Measurements from ENCODE around the gene F5. TPM values are rescaled to one million over a fixed set of nuclear protein-coding genes. Genes with fewer than 3 reads are reported as not detected.

F5 gene
- total and polyA plus RNA-seq, 10 of the 15 experiments (the other 5 are each of a cell fraction or from before 2014, with no cell fraction given) = under 0.01 to 3.8 (median 0.40) TPM

GRCh38 chr1:169527001-169527400 lies 59.3 kb downstream of the F5 start:
- Histone ChIP-seq H3K4me2 (ENCODE audit: control insufficient read depth, insufficient read depth) (no peak overlapping the region), H3K9ac (ENCODE audit: control insufficient read depth, insufficient read depth, low read length) (no peak overlapping the region), H3K4me3 (no peak overlapping the region), H3K4me1 (ENCODE audit: control insufficient read depth, insufficient read depth, low read length) (peaks cover 10% of the 10 kb centered on the region; the same call in 1 of the 2 replicates), H3K27me3 (replicated peaks in 1 of 2; ENCODE audit: control insufficient read depth in 2 of 2, insufficient read depth in 2 of 2, low read length in 1 of 2) (no peaks in the 10 kb centered on the region), H3K79me2 (ENCODE audit: control insufficient read depth, insufficient read depth, low read length) (no peaks in the 10 kb centered on the region), H4K20me1 (ENCODE audit: control insufficient read depth, insufficient read depth) (no peaks in the 10 kb centered on the region), H2AFZ (ENCODE audit: control insufficient read depth, low read depth, low read length) (no peak overlapping the region), H3K9me3 (replicated peaks; ENCODE audit: control insufficient read depth, insufficient read depth, low read length) (no peaks in the 10 kb centered on the region), H3K27ac (ENCODE audit: control insufficient read depth, insufficient read depth) (no peak overlapping the region), H3K36me3 (ENCODE audit: control insufficient read depth in 2 of 2, insufficient read depth in 2 of 2, low read length in 1 of 2) (no peaks in the 10 kb centered on the region)
- SMC1A ChIA-PET (ENCODE audit: uncharacterized antibody, unreplicated experiment) = no interaction called here
- DNase-seq (ENCODE audit: low read depth, low spot score) = no peak
- no peak for ATAC-seq
- RAD21 ChIA-PET (ENCODE audit: unreplicated experiment) = interaction anchor here (1.0 kb wide), 1 partner anchor 19 kb away, joined by 3 read pairs; no protein-coding TSS in a partner anchor
- TF ChIP-seq IRF5 (IDR thresholded peaks at IDR 0.05; ENCODE audit: borderline replicate concordance) (no peak), MYB (IDR thresholded peaks at IDR 0.05; ENCODE audit: borderline replicate concordance, low read depth, low read length) (no peak), NR2F1 (conservative IDR thresholded peaks at IDR 0.05) (no peak), MYC (IDR thresholded peaks at IDR 0.05; ENCODE audit: insufficient read depth, insufficient read length, insufficient replicate concordance, low read length, severe bottlenecking) (no peak), ZBTB40 (IDR thresholded peaks at IDR 0.05; ENCODE audit: borderline replicate concordance) (no peak), MAX (IDR thresholded peaks at IDR 0.05; ENCODE audit: low read depth, low read length) (no peak), SREBF2 (IDR thresholded peaks at IDR 0.05; ENCODE audit: low read length) (no peak), IKZF2 (IDR thresholded peaks at IDR 0.05) (no peak), DPF2 (IDR thresholded peaks at IDR 0.05) (no peak), MEF2B (IDR thresholded peaks at IDR 0.05; ENCODE audit: partially characterized antibody, poor library complexity, severe bottlenecking) (no peak), BRCA1 (IDR thresholded peaks at IDR 0.05; ENCODE audit: low read depth, low read length) (no peak), RCOR1 (conservative IDR thresholded peaks at IDR 0.05; ENCODE audit: low read depth, low read length) (no peak), CREB1 (IDR thresholded peaks at IDR 0.05; ENCODE audit: low read depth) (no peak), SMARCA5 (IDR thresholded peaks at IDR 0.05) (no peak), CHD4 (IDR thresholded peaks at IDR 0.05) (no peak), ZNF24 (IDR thresholded peaks at IDR 0.05) (no peak), CEBPB (IDR thresholded peaks at IDR 0.05; ENCODE audit: borderline replicate concordance in 1 of 2, low read depth in 2 of 2, low read length in 2 of 2) (no peak), IRF4 (IDR thresholded peaks at IDR 0.05; ENCODE audit: low read depth, low read length) (no peak), BCL11A (IDR thresholded peaks at IDR 0.05; ENCODE audit: low read depth, low read length) (no peak)
- no TSS peak for BruUV-seq (replicated peaks)
- CTCF ChIA-PET = no interaction called here
- FAIRE-seq = no peak
- intact Hi-C loops (cut with micrococcal nuclease; ENCODE audit: unreplicated experiment) = loop anchor here (5.0 kb wide), 1 partner anchor 40 kb away; the partner anchor contains the start of gene SLC19A2
- in situ Hi-C loops (cut with MboI) = no loop called here
- 62% methylated on average over 3 of the region's 3 CpGs for WGBS (ENCODE audit: insufficient coverage, insufficient replicate concordance, low lambda C conversion rate, missing lambda C conversion rate)
- POLR2A ChIA-PET = interaction anchor here (1.0 kb wide), 1 partner anchor 41 kb away, joined by 3 read pairs; no protein-coding TSS in a partner anchor

Data from GM12878 (cell line).